ENCODE data around the gene MLC1.

The MLC1 gene

DNA sequence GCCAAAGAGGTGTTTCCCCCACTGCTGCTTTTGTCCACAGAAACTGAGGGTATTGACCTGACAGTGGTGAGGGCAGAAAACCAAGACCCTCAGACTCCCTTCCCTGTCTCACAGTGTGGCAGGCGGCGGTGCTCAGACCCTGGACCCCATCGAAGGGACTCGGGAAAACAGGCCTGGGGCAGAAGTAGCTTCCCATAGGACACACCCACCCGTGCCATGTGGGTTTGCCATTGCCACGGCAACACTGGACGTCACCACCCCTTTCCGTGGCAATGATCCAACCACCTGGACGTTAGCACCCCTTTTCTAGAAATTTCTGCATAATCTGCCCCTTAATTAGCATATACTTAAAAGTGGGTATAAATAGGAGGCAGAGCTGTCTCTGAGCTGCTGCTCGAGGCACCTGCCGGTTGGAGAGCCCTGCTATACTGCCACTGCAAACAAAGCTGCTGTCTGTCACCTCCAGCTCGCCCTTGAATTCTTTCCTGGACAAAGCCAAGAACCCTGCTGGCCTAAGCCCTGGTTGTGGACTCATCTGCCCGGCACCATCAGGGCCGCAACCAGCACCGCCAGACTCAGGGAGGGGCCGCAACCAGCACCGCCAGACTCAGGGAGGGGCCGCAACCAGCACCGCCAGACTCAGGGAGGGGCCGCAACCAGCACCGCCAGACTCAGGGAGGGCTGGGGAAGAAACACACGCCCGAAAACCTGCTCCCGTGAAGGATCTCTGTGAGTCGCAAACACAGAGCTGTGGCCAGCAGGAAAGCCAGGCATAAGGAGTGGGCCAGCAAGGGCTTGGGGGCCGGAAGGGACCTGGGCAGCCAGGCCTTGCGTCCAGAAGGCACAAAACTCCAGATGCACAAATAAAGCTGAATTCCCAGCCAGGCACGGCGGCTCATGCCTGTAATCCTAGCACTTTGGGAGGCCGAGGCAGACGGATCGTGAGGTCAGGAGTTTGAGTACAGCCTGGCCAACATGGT, 10.4 kb downstream of the MLC1 start:
- no peak for DNase-seq

DNA sequence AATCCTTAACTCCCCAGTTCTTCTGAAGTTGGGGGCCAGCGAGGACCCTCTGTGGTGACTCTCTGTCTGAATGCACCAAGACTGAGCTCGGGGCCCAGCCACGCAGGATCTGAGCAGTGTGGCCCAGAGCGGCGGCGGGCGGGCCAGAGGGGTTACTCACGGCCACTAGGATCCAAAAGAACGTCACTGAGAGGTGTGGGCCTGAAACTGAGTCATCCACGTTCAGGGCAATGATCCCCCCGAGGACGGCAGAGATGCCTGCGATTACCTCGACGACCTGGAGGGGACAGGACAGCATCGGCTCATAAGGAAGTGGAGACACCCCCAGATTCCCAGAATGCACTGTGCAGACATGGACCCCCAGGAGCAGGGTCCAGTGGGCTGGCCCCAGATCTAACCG, 11.2 kb downstream of the MLC1 start:
- no peak for DNase-seq

DNA sequence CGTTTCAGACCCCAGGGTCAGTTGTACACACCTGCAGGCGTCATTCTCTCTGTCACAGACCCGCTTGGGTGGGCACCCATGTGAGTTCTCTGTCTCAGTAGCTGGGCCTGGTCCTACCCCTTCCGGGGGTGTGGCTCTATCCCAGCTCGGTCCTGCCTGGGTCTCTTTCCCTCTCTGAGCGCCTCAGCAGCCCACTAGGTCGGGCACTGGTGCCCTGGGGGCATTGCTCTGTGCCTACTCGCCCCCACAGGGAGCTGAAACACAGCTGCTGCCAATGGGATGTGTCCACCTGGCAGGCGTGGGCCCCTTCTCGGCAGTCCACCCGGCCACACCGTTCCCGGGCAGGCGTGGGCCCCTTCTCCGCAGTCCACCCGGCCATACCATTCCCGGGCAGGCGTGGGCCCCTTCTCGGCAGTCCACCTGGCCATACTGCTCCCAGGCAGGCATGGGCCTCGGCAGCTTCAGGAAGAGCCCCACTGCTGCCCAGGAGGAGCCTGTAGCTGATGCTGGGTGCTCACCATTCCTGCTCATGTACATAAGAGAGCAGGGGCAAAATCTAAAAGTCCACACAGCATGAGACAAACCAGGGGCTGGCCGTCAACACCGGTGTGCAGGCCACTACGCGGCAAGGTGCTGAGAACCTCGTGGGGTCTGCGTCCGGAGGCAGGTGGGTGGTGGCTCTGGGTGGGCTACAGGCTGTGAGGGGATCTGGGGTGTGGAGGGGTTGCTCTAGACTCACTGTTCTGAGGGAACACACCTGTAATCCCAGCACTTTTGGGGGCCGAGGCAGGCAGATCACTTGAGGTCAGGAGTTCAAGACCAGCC, 12.3 kb downstream of the MLC1 start:
- DNase-seq, result no peak

DNA sequence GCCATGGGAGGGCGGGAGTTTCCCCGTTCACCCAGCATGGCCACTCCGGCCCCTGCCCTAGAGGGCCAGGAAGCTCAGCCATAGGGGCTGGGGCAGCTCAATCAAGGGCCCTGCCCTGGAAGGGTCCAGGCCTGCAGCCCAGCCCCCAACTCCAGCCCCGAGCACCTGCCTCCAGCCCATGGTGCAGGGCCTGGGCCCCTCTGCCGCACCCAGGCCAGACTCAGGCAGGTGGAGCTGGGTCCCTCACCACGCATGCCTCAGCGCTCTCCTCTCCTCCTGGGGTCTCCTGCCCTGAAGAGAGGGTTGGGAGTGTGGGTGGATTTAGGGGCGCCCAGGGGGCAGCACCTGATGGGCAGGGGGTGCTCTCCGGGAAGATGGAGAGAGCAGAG, 13.1 kb downstream of the MLC1 start:
- DNase-seq, result no peak

- no peak for DNase-seq
Observed at GRCh38 chr22:50071432-50072166, 13.6 kb downstream of the MLC1 start.

GRCh38 chr22:50070366-50070765, 14.9 kb downstream of the MLC1 start:
- no peak for DNase-seq

DNA sequence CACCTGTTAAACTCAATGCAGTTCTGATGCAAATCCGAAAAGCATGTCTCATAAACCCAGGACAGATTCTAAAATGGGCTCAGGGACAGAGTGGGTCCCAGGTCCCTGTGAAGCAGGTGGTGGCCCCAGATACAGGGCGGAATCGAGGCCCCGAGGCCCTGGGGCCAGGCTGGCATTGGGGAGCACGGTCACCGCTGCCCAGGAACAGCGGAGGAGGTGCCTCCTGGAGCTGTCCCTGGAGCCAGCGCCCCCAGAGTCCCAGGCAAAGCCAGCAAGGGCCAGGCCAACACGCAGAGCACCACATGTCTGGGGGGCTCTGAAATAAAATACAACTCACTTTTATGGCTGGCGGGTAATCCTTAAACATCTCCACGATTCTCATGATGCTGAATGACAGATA, 17.1 kb downstream of the MLC1 start:
- DNase-seq, result no peak

DNA sequence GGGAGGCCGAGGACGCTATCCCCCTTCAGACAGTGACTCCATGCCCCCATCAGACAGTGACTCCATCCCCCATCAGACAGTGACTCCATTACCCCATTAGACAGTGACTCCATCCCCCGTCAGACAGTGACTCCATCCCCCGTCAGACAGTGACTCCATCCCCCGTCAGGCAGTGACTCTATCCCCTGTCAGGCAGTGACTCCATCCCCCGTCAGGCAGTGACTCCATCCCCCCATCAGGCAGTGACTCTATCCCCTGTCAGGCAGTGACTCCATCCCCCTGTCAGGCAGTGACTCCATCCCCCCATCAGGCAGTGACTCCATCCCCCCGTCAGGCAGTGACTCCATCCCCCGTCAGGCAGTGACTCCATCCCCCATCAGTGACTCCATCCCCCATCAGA, 18.0 kb downstream of the MLC1 start:
- DNase-seq, result no peak

DNA sequence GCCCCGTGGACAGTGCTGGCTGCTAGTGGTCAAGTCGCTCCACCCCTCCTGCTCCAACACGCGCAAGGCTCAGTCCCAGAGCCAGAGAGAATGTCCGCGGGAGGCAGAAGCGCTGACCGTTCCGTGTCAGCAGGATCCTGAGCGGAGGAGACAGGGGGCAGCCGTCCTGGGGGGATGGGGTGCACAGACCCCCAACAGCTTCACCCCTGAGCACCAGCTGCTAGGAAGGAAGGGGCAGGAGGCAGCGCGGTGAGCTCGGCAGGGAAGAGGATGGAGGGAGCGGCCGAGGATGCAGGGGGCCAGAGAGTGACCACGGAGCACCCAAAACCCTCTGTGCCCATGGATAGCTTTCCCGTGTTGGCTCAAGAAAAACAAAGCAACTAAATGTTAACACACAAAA, 20.8 kb downstream of the MLC1 start:
- DNase-seq, result no peak

GRCh38 chr22:50063589-50064393, 21.4 kb downstream of the MLC1 start:
- no peak for DNase-seq

DNA sequence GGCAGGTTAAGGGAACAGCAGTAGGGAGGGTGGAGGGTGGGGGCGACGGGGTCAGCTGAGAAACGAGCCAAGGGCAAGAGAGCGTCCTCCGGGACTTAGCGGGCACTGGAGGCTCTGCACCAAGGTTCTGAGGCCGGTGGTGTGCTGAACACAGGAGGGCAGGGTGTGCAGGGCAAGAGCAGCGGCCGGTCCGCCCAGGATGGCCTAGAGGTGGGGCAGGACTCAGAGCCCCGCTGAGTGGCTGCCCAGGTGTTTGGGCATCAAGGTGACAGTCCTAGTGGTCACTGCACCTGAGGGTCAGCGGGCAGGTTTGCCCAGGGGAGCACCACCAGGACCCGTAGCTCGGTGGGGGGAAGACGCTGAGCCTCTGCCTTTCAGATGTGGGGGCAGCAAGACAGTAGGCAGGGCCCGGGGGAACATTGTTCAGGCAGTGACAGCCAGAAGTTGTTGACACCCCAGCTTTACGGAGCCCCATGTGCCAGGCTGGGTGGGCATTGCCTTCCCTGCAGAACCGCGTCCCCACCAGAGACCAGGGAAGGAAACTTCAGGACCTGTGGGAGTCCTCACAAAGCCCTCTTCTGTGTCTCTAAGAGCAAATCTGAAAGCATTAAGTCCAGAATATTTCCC, 22.6 kb downstream of the MLC1 start:
- no peak for DNase-seq

DNA sequence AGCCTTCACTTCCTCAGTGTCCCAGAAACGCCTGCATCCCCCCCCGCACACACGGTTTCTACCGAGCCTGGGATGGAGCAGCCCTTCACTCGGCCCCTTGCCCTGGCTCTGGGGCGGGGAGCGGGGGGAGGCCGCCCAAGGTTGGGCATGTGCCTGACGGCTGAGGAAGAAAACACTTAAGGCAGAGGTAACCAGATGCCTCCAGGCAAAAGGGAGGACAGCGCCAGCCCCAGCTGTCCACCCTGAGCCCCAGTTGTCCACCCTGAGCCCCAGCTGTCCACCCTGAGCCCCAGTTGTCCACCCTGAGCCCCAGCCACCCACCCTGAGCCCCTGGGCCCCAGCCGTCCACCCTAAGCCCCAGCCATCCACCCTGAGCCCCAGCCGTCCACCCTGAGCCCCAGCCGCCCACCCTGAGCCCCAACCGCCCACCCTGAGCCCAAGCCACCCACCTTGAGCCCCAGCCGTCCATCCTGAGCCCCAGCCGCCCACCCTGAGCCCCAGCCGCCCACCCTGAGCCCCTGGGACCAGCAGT, 23.3 kb downstream of the MLC1 start:
- DNase-seq, result no peak

- DNase-seq, result no peak
Observed at GRCh38 chr22:50061141-50061823, 23.9 kb downstream of the MLC1 start.

GRCh38 chr22:50060441-50061140, 24.6 kb downstream of the MLC1 start:
- DNase-seq, result no peak

DNA sequence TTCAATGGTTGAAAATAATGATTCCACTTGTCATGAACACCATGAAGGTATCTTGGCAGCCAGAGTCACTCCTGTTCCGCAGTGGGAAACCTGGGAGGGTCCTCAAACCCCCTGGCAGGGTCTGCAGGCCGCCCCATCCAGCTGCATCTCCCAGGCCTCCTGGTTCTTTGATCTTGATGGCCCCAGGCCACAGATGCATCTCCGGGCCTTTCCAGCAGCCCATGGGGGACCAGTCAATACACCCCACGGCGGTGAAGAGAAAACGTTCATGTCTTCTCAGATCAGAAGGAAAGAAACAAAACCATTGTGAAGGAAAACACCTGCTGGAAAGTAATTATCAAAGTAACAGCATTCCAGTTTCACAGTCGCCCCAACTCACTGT, 25.4 kb downstream of the MLC1 start:
- DNase-seq, result no peak

GRCh38 chr22:50058906-50059880, 26.0 kb downstream of the MLC1 start:
- no peak for DNase-seq

DNA sequence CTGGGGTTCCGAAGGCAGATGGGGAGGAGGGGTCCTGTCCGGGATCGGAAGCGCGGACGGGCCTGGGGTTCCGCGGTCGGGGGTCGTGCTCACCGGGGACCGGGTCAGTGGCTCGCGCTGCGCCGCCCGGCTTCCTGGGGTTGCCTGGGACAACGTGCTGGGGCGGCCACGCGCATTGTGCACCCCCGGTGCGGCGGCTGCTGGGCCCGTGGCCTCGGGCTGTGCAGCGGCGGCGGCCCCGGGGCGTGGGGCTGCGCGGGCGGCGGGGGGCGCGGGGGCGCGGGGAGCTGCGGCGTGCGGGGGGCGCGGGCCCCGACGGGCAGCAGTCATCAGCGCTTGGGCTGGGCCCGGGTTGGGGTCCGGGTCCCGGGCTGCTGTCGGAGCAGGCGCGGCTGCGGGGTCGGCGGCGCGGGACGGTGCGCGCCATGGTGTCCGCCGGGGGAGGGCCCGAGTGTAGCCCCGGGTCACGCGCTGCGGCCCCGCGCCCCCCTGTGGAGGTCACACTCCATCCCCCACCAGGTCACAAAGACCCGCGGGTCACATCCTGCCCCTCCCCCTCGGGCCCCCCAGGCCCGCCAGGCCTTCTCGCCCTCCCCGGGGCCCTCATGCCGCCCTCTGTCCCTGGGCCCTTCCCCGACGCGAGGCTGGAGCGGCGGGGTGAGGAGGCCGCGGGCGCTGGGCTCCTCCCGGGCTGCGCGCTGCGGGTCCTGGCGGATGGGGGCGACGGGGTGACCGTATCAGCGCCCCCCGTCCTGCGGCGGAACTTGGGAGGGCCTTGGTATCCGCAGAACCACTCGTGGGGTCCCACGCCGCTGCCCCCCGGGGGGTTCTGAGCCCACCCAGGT, 26.9 kb downstream of the MLC1 start, which contains the start of gene TTLL8:
TTLL8 (minus strand) TSS at position 238 of the 845 bp plus-strand sequence.
- DNase-seq, result no peak
